GM18511 (cell line): ENCODE data around the gene FETUB.
"Not testable (repeated sequence)": the region's sequence is repeated elsewhere in the genome, so short reads cannot be mapped to it uniquely, and the experiment has no call there.

Source experiments
- ATAC-seq: cut with Tn5 transposase; IDR thresholded peaks from one replicate; pipeline ENCODE4 v1.9.1; 2021; ENCODE audit warnings: mild to moderate bottlenecking, moderate library complexity; ENCODE audit not compliant: unreplicated experiment

Gene FETUB

GRCh38 chr3:186670155-186670554, 30.0 kb downstream of the FETUB start:
- ATAC-seq, result no peak

- no peak for ATAC-seq
These were observed 30.9 kb downstream of the FETUB start for GRCh38 chr3:186671051-186671450.

GRCh38 chr3:186678604-186679003, 38.4 kb downstream of the FETUB start:
- no peak for ATAC-seq

GRCh38 chr3:186679151-186679550, 39.0 kb downstream of the FETUB start:
- ATAC-seq, result no peak

DNA sequence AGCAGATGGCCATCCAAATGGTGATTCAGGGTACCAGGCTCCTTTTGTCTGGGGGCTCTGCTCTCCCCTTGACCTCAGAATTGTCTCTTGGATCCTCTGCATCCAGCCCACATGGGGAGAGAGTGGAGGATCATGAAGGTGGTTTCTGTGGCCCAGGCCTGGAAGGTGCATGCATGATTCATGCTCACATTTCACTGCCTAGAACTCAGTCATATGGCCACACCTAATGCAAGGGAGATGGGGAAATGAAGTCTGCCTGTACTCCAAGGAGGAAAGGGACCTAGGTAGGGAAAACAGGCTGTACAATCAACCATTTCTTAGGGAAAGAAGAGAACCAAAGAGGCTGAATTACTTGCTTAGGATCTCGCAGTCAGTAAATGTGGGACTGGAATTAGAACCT, 40.7 kb downstream of the FETUB start:
- no peak for ATAC-seq

DNA sequence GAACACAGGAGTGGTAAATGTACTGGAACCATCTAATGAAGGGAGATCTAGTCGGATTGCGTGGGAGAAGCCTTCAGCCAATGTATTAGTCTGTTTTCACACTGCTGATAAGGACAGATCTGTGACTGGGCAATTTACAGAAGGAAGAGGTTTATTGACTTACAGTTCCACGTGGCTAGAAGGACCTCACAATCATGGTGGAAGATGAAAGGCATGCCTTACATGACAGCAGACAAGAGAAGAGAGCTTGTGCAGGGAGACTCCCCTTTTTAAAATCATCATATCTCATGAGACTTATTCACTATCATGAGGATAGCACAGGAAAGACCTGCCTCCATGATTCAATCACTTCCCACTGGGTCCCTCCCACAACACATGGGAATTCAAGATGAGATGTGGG, 42.6 kb downstream of the FETUB start:
- ATAC-seq, result no peak

GRCh38 chr3:186683979-186684378, 43.8 kb downstream of the FETUB start:
- no peak for ATAC-seq

DNA sequence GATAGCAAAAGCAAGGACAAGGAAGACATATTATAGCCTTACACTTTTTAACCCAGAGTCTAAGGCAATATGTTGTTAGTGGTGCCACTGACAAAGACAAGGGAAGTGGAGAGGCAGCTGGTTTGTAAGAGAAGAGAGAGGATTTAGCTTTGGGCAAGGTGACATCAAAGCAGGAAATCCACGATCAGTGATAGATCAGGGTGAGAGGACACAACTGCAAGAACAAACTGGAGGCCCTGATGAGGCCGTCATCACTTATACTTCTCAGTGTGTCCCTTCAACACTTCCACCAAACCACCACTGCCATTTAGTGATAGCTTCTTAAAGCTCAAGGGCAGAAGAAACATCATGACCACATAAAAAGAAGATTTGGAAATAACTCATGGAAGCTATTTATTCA, 46.3 kb downstream of the FETUB start:
- ATAC-seq, result not testable (repeated sequence)

DNA sequence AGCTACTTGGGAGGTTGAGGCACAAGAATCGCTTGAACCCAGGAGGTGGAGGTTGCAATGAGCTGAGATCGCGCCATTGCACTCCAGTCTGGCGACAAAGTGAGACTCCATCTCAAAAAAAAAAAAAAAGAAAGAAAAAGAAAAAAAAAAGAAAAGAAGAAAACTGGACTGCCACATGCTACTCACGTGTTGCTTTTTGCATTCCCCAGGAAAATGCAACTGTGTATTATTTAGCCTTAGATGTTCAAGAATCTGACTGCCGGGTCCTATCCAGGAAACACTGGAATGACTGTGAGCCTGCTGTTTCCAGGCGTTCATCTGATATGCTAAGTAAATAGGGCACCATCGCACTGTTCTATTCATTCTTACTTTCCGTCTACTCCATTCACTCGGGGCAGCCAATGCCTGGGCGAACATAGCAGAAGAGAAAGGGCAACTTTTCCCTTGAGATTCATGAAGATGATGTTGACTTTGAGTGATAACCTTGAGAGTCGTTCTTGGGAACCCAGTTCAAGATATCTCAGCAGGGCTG, 47.0 kb downstream of the FETUB start:
- ATAC-seq, result no peak

GRCh38 chr3:186690304-186690703, 50.1 kb downstream of the FETUB start:
- not testable (repeated sequence) for ATAC-seq

- ATAC-seq, result no peak
These were observed 51.5 kb downstream of the FETUB start for GRCh38 chr3:186691676-186692075.

DNA sequence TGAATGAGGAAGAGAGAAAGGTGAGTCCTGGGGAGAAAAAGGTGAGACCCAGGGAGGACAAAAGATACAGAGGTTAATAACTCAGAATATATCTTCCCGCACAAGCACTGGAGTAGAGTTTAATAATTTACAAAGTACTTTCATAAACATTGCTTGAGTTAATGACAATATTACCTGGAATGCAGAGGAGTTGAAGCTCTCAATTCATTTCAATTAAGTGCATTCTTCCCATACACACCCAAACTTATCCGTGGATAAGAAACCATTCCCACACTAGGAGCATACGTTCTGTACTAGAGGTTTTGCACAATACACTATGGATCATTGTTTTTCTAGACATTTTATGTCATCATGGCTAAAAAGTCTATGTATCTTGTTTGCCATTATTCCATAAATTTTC, 53.6 kb downstream of the FETUB start:
- ATAC-seq, result no peak

DNA sequence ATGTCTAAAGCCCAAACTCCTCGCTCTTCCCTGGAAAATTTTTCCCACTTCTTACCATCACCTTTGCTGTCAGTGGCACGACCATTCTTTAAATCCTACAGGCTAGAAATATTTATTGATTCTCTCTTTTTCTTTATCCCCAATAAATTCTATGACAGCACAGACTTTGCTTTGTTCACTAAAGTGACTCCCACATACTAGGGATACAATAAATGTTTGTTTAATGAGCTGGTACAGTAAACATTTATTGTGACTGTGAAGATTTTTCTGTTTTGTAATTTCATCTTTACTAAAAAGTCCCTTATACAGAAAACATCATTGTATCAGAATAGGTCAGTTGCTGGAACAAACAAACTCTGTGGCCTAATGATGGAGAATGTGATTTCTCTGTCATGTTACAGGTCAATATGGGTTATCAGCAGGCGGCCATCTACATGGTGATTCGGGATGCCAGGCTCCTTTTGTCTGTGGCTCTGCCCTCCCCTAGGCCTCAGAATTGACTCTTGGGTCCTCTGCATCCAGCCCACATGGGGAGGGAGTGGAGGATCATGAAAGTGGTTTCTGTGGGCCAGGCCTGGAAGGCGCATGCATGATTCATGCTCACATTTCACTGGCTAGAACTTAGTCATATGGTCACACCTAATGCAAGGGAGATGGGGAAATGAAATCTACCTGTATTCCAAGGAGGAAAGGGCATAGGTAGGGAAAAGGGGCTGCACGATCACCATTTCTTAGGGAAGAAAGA, 54.3 kb downstream of the FETUB start:
- no peak for ATAC-seq

GRCh38 chr3:186696522-186696921, 56.3 kb downstream of the FETUB start:
- ATAC-seq, result no peak

DNA sequence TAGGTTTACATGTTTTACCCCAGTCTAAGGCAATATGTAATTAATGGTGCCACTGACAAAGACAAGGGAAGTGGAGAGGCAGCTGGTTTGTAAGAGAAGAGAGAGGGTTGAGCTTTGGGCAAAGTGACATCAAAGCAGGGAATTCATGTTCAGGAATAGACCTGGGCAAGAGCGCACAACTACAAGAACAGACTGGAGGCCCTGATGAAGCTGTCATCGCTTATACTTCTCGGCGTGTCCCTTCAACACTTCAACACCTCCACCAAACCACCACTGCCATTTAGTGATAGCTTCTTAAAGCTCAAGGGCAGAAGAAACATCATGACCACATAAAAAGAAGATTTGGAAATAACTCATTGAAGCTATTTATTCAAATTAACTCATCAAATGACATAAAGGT, 57.3 kb downstream of the FETUB start:
- no peak for ATAC-seq

DNA sequence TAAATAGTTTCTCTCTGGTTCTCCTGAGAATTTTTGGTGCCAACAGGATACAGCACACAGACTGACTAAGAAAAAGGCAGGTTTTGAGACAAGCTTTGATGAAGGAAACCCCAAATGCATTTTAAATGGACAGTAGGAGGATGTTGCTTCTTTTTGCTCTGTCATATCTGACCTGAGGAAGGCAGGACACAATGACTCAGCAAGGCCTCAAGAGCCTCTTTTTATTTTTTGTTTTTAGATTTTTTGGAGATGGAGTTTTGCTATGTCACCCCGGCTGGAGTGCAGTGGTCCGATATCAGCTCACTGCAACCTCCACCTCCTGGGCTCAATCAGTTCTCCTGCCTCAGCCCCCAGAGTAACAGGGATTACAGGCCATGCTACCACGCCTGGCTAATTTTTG, 60.1 kb downstream of the FETUB start:
- no peak for ATAC-seq

- ATAC-seq, result not testable (repeated sequence)
These were observed 62.3 kb downstream of the FETUB start for GRCh38 chr3:186702451-186702850.
